ENCODE data around the gene KIF5C.

GRCh38 chr2:149075853-149076252, 200.8 kb downstream of the KIF5C start:
- TF ChIP-seq MAX (IDR thresholded peaks at IDR 0.05) (no peak), ZFP1 (CRISPR knock-in tag; IDR thresholded peaks at IDR 0.05) (no peak), HNRNPUL1 (IDR thresholded peaks at IDR 0.05; ENCODE audit: low read depth, low read length) (no peak), FLYWCH1 (CRISPR knock-in tag; IDR thresholded peaks at IDR 0.05) (no peak), NR2F1 (CRISPR knock-in tag; IDR thresholded peaks at IDR 0.05) (no peak), JUND (CRISPR knock-in tag; IDR thresholded peaks at IDR 0.05) (no peak), RARA (CRISPR knock-in tag; IDR thresholded peaks at IDR 0.05) (no peak), EHMT2 (IDR thresholded peaks at IDR 0.05; ENCODE audit: borderline replicate concordance, low read depth, low read length) (no peak), CTCF (CRISPR knock-in tag; IDR thresholded peaks at IDR 0.05) (no peak), ZSCAN30 (CRISPR knock-in tag; IDR thresholded peaks at IDR 0.05) (no peak), NFIB (CRISPR knock-in tag; IDR thresholded peaks at IDR 0.05; ENCODE audit: borderline replicate concordance) (no peak)
